Ureter (tissue), 1 donor: ENCODE data around the gene CACNB4. TPM values are rescaled to one million over a fixed set of nuclear protein-coding genes. Genes with fewer than 3 reads are reported as not detected.
A peak's percentile ranks its signal among the peaks of the same experiment; 100 is the strongest.
"Not testable (repeated sequence)": the region's sequence is repeated elsewhere in the genome, so short reads cannot be mapped to it uniquely, and the experiment has no call there.

ENCODE experiments used
- DNase-seq: peaks from one replicate; pipeline ENCODE4 v3.0.0-alpha.2; 2020; ENCODE audit warnings: low spot score
- total RNA-seq: library from RNA; stranded (reverse); gene quantifications from one replicate; pipeline ENCODE4 v1.2.4, GENCODE V29; 2023
- donor health status: DM: yes; HTN: yes; CAD: no.

CACNB4 gene
- total RNA-seq, 1 donor from 2014 or later = 3.3 TPM

DNA sequence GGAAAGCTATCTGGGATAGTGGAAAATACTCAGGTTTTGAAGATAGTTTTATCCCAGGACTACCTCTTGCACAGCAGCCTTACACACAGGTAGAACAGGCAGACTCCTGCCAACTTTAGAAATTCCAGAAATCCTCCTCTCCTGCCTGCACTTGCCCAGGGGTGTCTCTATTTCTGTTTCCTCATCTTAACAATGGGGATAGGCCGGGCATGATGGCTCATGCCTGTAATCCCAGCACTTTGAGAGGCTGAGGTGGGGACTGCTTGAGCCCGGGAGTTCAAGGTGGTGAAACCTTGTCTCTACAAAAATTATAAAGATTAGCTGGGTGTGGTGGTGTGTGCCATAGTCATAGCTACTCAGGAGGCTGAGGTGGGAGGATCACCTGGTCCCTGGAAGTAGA lies 153.7 kb downstream of the CACNB4 start:
- DNase-seq = peak; percentile 50

DNA sequence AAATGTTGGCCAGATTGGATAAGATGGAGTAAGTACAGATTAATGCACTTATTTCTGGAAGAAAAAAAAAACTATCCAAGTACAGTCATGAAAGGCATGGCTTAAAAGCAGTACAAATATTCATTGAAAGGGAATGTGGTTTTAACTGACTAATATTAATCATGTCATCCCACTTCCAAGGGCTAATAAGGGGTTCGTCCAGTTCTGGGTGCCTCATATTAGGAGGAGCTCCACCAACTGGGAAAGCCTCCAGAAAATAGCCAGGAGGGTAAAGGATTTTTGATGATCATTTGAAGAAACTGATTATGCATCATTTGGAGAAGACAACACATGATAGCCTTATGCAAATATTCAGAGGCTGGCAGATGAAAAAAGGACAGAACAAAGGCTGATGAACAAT lies 155.4 kb downstream of the CACNB4 start:
- DNase-seq = no peak

DNA sequence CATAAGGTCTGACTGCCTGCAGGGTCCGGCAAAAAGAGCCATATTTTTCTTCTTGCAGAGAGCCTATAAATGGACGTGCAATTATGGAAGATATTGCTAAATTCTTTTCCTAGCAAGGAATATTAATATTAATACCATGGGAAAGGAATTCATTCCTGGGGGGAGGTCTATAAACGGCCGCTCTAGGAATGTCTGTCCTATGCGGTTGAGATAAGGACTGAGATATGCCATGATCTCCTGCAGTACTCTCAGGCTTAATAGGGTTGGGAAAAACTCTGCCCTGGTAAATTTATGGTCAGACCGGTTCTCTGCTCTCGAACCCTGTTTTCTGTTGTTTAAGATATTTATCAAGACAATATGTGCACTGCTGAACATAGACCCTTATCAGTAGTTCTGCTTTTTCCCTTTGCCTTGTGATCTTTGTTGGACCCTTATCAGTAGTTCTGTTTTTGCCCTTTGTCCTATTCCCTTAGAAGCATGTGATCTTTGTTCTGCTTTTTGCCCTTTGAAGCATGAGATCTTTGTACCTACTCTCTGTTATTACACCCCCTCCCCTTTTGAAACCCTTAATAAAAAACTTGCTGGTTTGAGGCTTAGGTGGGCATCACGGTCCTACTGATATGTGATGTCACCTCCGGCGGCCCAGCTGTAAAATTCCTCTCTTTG lies 156.2 kb downstream of the CACNB4 start:
- not testable (repeated sequence) for DNase-seq

DNA sequence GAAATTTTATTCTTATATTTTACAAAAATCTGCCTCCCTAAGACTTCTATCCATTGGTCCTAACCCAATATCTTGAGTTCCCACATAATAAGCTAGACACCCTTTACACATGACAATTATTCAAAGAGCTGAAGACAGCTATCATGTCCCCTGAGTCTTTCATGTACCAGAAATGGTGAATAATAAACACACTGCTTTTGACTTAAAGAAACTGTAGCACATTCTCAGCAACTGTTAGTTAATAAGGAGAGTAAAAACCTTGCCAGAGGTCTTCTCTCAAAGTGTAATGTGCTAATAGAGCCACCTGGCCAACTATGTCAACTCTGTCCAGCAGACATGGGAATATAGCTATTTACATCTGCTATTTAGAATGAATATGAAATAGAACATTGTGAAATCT lies 160.9 kb downstream of the CACNB4 start:
- DNase-seq = no peak

DNA sequence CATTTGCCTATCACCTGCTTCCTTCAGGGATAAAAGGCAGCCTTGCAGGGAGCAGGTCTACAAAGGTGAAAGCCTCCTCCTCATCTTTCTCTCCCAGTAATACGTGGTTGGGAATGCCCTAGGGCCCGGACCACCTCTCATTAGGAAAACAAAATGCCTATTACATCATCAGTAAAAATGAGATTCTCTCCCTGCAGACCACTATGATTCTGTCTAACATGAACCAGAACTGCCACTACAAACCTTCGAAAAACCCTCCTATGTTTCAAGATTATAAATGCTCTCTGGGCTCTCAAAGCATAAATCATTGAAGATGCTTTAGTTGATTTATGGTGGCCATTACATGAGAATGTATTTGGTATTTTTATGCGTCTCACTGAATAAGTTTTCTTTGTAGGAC lies 162.2 kb downstream of the CACNB4 start:
- no peak for DNase-seq

DNA sequence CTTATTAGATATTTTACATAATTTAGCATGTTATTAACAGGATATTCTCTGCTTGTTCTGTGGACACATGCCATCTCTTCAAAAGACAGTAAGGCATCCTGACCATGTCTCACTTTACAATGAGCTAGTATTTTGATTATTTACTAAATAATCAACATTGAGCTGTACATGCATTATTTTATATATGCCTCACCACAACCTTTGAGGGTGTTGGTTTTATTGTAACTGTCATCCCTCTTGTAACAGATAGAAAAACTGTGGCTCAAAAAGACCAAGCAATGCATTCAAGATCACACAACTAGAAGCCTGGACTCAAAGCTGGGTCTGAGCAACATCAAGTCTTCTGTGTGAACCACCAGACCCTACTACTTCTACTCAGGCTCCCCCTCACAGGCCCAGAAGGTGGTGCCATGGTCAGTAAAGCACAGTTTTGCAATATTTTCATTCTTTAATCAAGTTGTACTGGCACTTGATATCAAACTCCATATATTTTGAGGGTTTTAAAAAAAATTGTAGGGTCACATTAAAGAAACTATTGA lies 165.5 kb downstream of the CACNB4 start:
- no peak for DNase-seq

DNA sequence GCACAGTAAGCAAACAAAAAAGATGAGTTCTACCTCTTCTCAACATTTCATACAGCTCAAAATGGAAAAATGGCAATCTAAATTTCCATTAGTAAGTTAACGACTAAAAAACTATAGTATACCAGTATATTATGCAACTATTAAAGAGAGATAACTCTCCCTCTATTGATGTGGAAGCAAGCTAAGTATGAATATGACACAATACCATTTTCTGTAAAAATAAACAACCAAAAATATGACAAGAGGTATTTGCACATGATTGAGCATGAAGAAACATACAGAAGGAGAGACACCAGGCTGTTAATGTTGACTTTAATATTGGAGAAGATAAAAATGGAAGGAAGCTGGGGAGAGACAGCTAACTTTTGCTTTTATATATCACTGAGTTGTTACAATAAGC lies 167.1 kb downstream of the CACNB4 start:
- DNase-seq = no peak

DNA sequence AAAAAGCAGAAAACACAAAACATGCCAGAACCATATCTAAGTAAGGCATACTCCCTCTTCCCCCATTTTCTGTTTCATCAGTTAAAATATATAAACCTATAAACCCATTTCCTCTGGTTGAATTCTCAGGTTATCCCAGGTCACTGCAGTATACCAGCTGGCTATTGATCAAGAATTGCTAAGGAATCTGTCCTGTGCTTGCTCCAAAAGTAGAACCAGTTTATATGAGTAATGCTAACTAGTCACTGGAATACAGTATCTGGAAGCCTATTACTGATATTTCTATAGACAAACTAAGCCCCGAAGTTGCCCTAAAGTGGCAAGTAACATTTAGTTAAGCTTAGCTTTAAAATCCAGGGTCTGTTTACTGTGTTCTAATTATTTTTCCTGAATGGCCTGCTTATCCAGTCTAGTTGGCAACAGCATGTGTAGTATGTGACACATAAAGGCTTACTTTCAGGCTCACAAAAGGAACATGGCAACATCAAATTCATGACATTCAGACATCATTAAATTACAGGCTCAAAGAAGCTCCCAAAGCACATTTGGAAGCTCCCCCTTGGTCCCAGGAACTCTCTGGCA lies 167.7 kb downstream of the CACNB4 start:
- DNase-seq = no peak

DNA sequence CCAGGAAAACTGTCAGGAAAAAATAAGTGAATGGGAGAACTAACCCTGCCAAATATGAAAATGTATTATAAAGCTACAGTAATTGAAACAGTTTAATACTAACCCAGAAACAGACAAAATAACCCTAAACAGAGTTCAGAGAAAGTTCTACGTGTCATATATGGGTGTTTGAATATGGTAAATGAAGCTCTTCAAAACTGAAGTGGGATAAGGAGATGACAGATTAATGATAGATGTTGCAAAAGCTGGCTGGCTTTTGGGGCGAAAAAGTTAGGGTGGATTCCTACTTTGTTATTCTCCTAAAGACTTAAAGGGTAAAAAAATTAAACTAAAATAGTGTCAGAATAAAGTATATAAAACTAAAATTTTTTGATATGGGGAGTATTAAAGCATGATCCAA lies 168.8 kb downstream of the CACNB4 start:
- DNase-seq = no peak

DNA sequence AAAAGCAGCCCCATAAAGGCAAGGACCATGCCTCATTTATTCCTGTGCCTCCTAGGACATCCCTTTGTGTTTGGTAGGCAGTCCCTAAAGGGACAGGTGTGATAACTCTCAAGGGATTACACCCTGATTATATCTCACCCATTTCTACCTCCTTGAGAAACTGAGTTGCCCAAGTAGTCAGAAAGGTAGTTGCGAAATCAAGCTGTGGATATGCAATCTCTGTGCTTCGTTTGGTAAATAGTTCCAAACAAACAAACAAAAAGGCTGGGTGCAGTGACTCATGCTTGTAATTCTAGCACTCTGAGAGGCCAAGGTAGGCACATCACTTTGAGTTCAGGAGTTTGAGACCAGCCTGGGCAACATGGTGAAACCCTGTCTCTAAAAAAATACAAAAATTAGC lies 170.5 kb downstream of the CACNB4 start:
- no peak for DNase-seq

DNA sequence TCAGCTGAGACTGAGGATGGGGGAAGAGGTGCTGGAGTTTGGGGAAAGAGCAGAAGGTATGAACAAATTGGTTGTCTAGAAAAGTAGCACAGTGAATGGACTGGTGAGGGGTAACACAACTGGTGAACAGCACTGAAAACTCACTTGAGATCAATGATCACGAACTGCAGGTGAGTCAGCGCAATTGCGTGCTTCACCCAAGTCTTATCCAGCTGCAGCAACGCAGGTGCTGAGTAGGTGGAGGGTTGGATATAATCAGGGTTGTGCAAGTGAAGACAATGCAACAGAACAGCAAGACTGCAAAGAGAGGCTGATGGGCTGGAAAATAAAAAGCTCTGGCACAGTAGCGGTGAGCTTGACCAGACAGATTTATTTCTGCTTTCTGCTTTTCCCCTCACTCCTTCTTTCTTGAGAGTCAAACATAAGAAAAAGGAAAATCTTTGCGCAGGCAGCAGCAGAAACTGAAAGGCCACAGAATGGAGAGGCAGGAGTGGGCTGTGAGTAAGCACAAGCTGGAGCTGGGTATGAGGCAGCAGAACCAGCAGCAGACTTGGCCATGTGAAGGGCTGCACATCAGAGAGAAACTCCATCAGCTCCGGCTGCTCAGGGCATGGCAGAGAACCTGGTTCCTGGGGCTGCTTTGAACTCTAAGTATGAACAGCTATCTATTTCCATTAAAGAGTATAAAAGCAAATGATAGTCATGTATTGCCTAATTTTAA lies 171.2 kb downstream of the CACNB4 start:
- no peak for DNase-seq

DNA sequence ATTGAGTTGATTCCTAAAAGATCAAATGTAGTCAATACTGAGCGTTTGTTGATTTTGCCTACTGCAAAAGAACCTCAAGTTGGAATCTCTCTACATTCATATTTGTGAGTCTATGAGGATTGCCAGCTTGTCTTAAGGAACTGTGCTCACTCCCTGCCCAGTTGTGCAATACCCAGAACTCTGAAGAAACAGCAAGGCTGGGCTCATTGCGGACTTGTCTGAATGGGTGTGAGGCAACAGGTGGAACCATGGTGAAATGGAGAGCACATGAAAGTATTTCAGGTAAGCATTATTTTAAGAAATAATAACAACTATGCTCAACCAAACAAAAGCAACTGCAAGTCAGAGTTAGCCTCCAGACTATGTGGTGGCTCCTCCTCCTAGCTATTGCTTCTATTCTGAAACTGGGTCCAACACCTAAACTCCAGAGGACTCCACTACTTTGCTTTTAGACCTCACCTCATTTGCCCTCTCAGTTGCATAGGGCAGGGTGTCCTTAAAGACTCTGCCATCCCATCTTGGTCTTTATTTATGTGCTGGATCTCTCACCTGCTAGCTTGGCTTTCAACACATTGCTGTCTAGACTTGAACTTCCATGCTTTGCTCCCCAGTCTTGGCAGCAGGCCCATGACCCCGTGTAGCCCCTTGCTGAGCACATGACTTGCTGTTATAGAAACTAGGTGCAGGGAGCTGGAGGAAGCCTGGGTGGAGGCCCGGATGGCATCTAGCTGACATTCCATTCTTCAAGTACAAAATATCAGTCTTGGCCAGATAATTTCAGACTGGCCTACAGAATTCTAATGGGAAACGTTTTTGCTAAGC lies 175.8 kb downstream of the CACNB4 start:
- DNase-seq = peak; percentile 75

DNA sequence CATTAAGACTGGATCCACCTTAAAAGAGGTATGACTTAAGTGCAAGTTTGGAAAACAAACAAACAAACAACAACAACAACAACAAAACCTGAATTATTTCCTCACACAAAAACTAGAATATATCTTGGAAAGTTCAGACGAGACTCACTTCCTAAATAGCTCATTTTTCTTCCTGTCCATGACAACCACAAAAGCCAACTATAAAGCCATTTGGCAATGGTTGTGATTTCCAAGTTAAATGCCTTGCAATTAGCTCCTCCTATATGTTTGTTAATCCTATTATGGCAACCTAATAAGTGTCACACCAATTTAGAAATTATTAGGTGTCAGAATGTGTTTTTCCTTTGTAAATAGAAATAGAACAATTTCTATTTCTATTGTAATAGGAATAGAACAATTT lies 179.1 kb downstream of the CACNB4 start:
- no peak for DNase-seq

DNA sequence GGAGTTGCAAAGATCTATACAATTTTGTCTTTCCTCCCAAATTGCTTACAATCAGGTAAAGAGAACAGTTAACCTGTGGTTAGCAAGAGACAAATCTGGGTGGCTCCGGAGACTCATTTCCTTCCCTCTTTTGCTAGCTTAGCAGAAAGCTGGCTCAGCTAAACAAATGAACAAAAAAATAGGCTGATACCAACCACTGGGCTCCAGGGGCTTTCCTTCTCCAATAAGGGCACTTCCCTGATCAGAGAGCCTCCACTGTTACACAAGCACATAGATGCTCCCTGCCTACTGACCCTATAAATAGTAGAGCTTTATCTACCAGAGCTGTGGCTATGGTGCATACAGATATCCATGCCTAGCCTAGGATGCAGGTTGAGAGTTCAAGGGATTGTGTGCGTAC lies 180.5 kb downstream of the CACNB4 start:
- DNase-seq = no peak

DNA sequence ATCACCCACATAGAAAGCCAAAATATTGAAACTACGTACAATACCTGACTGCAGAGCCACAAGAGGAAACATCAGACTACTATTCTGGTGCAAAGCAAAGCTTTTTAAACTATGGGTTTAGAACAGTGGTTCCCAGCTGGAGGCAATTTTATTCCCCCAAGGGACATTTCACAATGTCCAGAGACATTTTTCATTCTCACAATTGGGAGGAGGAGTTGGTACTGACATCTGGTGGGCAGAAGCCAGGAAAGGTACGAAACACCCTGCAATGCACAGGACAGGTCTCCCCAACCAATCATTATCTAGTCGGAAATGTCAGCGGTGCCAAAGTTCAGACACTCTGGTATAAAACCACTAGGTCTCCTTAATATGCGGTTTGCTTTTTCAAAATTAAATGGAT lies 182.2 kb downstream of the CACNB4 start:
- no peak for DNase-seq

DNA sequence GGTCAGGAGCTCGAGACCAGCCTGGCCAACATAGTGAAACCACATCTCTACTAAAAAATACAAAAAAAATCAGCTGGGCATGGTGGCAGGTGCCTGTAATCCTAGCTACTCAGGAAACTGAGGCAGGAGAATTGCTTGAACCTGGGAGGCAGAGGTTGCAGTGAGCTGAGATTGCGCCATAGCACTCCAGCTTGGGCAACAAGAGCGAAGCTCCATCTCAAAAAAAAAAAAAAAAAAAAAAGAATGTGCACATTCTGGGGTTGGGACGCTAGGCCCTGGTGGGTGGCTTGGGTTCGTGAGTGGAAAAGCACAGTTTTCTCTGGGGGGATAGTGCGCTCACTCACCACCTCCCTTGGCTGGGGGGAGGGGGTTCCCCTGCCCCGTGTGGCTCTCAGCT lies 183.2 kb downstream of the CACNB4 start:
- DNase-seq = not testable (repeated sequence)

DNA sequence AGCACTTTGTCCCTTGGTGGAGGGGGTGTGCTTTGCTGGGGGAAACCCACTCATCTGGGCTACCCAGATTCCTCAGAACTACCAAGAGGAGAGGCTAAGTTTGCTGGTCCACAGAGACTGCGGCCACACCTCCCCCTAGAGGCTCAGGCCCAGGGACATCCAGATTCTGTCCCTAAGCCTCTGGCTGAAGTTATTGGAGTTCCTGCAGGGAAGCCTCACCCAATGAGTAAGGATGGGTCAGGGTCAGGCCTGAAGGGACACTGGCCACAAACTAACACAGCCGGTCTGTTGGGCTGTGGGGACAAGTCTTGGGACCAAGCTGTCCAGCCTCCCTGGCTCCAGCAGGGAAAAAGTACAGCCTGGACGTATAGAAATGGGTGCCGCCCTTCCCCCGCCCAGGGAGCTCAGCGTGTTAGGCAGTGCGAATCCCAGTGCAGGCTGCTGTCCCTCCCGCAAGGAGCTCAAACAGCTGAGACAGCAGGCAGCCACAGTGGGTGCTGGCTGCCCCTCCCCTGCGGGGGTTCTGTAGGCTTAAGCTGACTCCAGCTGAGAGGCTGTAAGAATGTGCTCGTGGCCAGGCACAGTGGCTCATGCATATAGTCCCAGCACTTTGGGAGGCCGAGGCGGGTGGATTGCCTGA lies 183.7 kb downstream of the CACNB4 start:
- DNase-seq = no peak

DNA sequence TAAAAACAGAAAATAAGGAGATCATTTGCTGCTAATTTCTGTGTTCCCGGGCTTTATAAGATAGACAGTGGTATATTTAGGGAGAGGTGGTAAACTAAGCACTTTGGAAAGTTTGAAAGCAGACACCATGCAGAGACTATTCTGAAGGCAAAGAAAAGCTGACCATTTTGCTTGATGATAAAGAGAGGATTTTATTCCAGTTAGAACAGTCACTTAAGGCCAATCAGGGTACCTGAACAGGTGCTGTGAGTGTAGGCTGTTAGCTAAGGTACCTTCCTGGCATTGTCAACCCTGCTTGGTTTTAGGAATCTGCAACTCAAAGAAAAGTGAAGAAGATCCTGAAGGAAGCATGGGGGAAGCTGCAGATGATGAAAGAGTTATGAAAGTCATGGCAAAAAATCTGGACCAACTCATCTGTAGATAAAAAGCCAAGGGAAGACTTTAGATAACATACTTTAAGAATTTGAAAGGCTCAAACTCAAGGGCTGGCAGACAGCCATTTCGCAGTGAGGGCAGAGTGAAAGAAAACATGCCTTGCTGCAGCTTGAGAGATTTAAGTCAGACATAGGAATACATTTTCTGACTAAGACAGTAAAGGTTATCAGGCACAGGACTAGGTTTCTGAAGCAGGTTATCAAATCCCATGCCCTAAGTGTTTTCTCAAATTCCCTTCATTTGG lies 190.5 kb downstream of the CACNB4 start:
- DNase-seq = no peak

DNA sequence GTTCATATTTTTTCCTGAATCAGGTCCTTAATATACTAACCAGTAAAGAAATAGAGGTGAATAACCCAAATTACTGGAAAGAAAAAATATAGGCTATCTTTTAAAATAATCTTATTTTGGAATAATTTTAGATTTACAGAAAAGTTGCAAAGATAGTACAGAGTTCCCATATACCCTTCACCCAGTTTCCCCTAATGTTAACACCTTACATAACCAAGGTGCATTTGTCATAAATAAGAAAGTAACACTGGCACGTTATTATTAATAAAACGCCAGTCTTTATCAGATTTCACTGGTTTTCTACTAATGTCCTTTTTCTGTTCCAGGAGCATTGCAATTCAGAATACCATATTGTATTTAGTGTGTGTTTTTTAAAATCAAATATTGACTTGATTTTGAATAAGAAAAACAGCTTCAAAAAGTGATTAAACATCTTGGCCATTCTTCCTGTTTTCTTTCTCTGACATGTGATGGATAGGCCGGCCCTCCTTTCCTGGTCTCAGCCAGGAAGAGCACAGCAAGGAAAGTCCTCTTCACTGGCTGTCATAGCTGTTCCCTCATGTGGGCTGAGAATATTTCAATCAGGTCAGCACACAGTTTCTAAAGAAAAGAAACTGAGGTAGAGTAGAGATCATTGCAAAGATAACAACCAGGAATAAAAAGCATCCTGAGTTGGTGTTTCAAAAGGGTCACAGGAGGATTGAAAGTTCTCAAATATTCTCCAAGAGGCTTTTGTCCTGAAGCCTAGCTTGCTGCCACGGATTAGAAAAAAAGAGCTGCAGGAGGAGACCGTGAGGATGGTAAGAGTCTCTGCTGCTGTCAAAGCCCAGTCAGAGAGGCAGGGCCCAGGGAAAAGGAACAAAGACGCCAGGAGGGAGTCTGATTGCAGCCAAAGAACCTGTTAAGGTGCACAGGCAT lies 191.3 kb downstream of the CACNB4 start:
- no peak for DNase-seq

DNA sequence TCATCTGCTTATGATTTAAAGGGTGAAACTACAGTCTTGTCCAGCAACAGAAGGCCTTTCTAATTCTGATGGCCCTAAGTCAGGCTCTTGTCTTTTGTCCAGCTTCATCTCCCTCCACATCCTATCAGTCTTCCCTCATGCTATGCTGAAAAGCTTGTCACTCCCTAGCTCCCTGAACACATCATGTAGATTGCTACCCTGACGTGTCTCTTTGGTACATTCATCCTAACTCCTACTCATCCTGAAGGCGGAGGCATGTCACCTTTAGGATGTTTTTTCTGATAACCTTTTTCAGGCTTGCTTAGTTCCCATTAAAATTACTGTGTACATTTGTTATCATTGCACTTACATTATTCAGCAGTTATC lies 192.2 kb downstream of the CACNB4 start:
- no peak for DNase-seq
